ENCODE results near the gene PRG3. TPM values are rescaled to one million over a fixed set of nuclear protein-coding genes. Genes with fewer than 3 reads are reported as not detected.
A peak's percentile ranks its signal among the peaks of the same experiment; 100 is the strongest.

PRG3 gene
- total RNA-seq, 1 donor from 2014 or later = not detected

GRCh38 chr11:57426439-57426928 lies 45.5 kb upstream of the PRG3 start:
- Mint-ChIP-seq H3K4me3 (ENCODE audit: unreplicated experiment) (peak overlapping the region; percentile 83), H3K27me3 (ENCODE audit: unreplicated experiment) (peaks cover 6% of the 10 kb centered on the region), H3K27ac (ENCODE audit: unreplicated experiment) (no peak overlapping the region), H3K9me3 (ENCODE audit: unreplicated experiment) (no peaks in the 10 kb centered on the region), H3K4me1 (ENCODE audit: unreplicated experiment) (peaks cover 30% of the 10 kb centered on the region), H3K36me3 (ENCODE audit: low read depth, unreplicated experiment) (no peaks in the 10 kb centered on the region)
- TF ChIP-seq, protein P1, sequence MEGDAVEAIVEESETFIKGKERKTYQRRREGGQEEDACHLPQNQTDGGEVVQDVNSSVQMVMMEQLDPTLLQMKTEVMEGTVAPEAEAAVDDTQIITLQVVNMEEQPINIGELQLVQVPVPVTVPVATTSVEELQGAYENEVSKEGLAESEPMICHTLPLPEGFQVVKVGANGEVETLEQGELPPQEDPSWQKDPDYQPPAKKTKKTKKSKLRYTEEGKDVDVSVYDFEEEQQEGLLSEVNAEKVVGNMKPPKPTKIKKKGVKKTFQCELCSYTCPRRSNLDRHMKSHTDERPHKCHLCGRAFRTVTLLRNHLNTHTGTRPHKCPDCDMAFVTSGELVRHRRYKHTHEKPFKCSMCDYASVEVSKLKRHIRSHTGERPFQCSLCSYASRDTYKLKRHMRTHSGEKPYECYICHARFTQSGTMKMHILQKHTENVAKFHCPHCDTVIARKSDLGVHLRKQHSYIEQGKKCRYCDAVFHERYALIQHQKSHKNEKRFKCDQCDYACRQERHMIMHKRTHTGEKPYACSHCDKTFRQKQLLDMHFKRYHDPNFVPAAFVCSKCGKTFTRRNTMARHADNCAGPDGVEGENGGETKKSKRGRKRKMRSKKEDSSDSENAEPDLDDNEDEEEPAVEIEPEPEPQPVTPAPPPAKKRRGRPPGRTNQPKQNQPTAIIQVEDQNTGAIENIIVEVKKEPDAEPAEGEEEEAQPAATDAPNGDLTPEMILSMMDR (IDR thresholded peaks at IDR 0.05; ENCODE audit: unreplicated experiment) = no peak
- no peak for DNase-seq (ENCODE audit: low spot score)

DNA sequence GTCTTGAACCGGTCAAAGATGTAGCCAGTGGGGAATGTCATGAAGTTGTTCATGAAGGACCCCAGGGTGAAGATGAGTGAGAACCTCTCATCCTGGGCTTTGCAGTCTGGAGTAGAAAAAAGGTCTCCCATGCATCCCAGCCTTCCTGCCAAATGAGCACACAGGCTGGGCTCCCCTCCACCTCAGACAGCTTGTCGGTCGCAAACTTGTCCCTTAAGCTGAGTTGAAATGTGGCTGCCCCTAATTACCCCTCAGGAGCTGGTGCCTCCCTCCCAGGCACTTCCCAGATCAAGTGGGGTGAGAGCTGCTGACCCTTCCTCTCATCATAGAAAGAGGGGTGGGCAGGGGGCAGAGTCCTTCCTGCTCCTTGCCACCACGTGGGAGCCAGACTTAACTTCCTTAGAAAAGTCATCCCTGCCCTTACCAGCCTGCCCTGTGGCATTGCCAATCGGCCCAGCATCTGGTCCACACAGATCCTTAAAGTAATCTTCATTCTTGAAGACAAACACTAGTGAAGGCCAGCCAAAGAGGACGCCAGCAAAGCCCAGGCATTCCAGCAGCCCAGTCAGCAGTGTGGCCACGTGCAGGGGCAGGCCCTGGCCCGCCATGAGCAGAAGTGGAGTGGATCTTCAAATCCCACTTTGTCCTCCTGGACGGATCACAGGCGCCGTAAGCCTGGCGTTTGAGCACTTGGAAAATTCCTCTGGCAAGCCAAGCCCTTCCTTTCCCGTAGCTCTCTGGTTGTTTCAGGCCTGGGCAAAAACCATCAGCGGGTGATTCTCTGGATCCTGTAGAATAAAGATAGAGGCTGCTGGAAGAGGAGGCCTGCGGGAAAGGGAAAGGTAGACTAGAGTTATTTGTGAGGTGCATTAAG lies 44.9 kb upstream of the PRG3 start:
- TF ChIP-seq, protein P1 (IDR thresholded peaks at IDR 0.05; ENCODE audit: unreplicated experiment) = no peak
- Mint-ChIP-seq H3K4me3 (ENCODE audit: unreplicated experiment) (peak overlapping the region; percentile 83), H3K9me3 (ENCODE audit: unreplicated experiment) (no peaks in the 10 kb centered on the region), H3K27me3 (ENCODE audit: unreplicated experiment) (peaks cover 6% of the 10 kb centered on the region), H3K4me1 (ENCODE audit: unreplicated experiment) (peaks cover 27% of the 10 kb centered on the region), H3K27ac (ENCODE audit: unreplicated experiment) (no peak overlapping the region), H3K36me3 (ENCODE audit: low read depth, unreplicated experiment) (no peaks in the 10 kb centered on the region)
- no peak for DNase-seq (ENCODE audit: low spot score)

GRCh38 chr11:57424792-57425564 lies 44.0 kb upstream of the PRG3 start:
- TF ChIP-seq, protein P1 (IDR thresholded peaks at IDR 0.05; ENCODE audit: unreplicated experiment) = no peak
- H3K4me1 Mint-ChIP-seq (ENCODE audit: unreplicated experiment) = peaks cover 24% of the 10 kb centered on the region
- no peak for DNase-seq (ENCODE audit: low spot score)
- H3K4me3 Mint-ChIP-seq (ENCODE audit: unreplicated experiment) = no peak overlapping the region
- H3K27ac Mint-ChIP-seq (ENCODE audit: unreplicated experiment) = no peak overlapping the region
- H3K9me3 Mint-ChIP-seq (ENCODE audit: unreplicated experiment) = no peaks in the 10 kb centered on the region
- H3K36me3 Mint-ChIP-seq (ENCODE audit: low read depth, unreplicated experiment) = no peaks in the 10 kb centered on the region
- peaks cover 6% of the 10 kb centered on the region for H3K27me3 Mint-ChIP-seq (ENCODE audit: unreplicated experiment)

DNA sequence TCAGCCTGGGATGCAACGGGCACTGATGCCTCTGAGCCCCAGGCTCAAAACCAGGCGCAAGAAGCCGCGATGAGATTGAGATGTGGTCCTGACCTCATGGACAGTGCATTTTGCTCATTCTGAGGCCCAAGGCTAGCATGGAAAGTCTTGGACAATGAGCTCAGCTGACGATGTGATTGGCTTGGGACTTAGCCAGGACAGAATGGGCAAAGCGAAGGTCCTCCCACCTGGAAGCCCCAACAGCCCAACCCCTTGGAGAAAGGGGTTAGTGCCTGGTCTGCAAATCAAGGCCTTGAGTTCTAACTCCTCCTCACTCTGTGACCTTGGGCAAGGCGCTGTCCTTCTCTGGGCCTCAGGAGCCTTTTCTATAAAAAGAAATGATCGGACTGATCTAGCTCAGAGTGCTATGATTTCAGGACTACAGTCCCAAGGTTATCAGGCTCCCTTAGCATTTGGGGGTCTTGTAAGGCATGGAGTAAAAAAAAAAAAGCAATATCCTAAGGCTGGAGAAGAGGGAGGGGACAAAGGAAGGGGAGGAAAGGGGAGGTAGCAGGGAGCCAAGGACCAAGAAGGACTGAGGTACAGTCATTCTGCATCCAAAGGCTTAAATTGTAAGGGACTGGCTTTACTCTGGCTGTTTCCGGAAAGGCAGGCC lies 43.3 kb upstream of the PRG3 start:
- peaks cover 6% of the 10 kb centered on the region for H3K27me3 Mint-ChIP-seq (ENCODE audit: unreplicated experiment)
- H3K36me3 Mint-ChIP-seq (ENCODE audit: low read depth, unreplicated experiment) = no peaks in the 10 kb centered on the region
- TF ChIP-seq, protein P1 (IDR thresholded peaks at IDR 0.05; ENCODE audit: unreplicated experiment) = no peak
- no peak overlapping the region for H3K4me3 Mint-ChIP-seq (ENCODE audit: unreplicated experiment)
- peaks cover 24% of the 10 kb centered on the region for H3K4me1 Mint-ChIP-seq (ENCODE audit: unreplicated experiment)
- H3K9me3 Mint-ChIP-seq (ENCODE audit: unreplicated experiment) = no peaks in the 10 kb centered on the region
- H3K27ac Mint-ChIP-seq (ENCODE audit: unreplicated experiment) = peak overlapping the region; percentile 17
- no peak for DNase-seq (ENCODE audit: low spot score)
